Fibroblast of pulmonary artery (primary cell): ENCODE results near the gene GPATCH8.

Experiments
- DNase-seq: peaks from one replicate; pipeline ENCODE4 v3.0.0-alpha.2; 2010; ENCODE audit warnings: low read depth
- H3K4me3 ChIP-seq: replicated peaks from 2 replicates; pipeline ENCODE4 v1.5.1; 2011; ENCODE audit warnings: low read depth, mild to moderate bottlenecking, control low read depth, low read length, moderate library complexity
- CTCF ChIP-seq: IDR thresholded peaks from 2 replicates; pipeline ENCODE4 v1.5.1; 2011; ENCODE audit warnings: mild to moderate bottlenecking, control low read depth, low read length, inconsistent platforms; ENCODE audit errors: missing control alignments

GPATCH8 gene

GRCh38 chr17:44408786-44409185 is 94.4 kb downstream of the GPATCH8 start:
- TF ChIP-seq CTCF, result no peak
- H3K4me3 ChIP-seq, result no peak overlapping the region
- DNase-seq, result no peak

DNA sequence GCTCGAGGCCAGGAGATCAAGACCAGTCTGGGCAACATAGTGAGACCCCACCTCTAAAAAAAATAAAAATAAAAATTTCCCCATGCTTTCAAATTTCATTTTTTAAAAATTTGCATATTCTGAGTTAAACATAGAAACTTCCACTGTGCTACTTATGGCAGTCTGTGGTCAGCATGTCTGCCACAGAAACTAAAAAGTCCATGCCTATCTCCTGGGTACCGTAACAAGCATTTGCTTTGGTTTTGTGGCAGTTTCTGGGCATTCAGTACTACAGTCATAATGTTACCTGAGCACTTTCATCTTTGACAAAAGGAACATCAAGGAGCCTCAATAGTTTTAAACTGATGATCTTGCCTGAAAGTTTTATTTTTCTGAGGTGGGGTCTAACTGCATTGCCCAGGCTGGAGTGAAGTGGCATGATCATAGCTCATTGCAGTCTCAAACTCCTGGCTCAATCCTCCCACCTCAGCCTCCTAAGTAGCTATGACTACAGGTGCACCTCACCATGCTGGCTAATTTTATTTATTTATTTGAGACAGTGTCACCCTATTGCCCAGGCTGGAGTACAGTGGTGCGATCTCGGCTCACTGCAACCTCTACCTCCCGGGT is 100.5 kb downstream of the GPATCH8 start:
- no peak for TF ChIP-seq CTCF
- no peak for DNase-seq
- H3K4me3 ChIP-seq, result no peak overlapping the region

GRCh38 chr17:44400226-44400847 is 102.9 kb downstream of the GPATCH8 start:
- DNase-seq, result peak; percentile 45
- peak; percentile 55 for TF ChIP-seq CTCF

GRCh38 chr17:44398692-44399691 is 104.2 kb downstream of the GPATCH8 start:
- no peak for TF ChIP-seq CTCF
- DNase-seq, result no peak
- H3K4me3 ChIP-seq, result no peak overlapping the region

More at GRCh38 chr17:44400226-44400847, 102.9 kb downstream of the GPATCH8 start:
- H3K4me3 ChIP-seq, result no peak overlapping the region

DNA sequence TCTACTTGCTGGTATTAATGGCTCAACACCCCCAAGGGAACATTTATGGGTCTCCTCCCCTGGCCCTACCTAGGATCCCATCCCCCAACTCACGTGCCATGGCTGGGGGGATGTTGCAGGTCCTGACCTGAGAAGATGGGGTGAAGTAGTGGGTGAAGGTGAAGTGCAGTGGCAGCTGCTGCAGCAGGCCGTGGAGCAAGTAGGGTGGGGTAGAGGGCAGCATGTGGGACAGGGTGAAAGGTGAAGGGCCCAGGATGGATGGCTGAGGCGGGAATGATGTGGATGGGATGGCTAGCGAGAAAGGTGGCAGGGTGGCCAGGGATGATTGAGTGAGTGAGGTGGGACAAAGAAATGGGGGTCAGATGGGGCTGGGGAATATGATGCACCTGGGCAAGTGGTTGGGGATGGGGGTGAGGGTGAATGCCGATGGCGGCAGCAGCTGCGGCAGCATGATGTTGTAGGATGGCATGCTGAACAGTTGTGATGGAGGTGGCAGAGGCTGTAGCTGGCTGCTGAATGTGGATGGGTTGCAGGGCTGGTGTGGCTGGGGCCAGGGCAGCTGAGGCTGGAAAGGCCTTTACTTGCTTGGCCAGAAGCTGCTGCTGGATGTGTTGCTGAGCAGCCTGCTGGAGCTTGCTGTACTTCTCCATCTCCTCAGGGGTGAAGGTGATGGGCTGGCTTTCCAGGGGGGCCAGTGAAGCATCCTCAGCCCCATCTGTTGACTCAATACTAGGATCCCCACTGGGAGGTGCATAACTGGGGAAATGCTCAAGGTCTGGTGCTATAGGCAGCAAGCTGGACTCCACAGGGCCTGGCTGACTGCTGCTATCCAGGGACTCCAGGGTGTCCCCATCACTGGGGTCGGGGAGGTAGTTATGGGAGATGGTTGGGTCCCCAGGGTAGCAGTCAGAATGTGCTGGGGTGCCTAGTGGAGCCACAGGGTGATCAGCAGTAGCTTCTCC is 105.4 kb downstream of the GPATCH8 start:
- no peak overlapping the region for H3K4me3 ChIP-seq
- no peak for TF ChIP-seq CTCF
- no peak for DNase-seq

DNA sequence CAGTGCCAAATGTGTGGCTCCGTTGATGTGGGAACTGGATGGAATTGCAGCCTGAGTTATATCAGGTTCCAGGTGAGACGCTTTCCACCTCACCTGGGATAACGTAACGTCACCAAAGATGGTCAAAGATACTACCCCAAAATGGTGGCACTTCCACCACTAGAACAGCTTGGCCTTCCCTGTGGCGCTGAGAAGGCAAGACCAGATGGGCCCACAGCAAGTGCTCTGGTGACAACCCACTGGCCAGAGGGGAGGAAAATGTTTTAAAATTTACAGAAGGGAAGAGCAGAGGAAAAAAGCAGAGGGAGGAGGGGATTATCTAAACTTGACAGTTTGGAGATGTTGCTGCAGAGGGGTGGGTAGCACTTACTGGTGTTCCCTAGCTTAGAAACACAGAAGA is 106.3 kb downstream of the GPATCH8 start:
- H3K4me3 ChIP-seq, result no peak overlapping the region
- no peak for DNase-seq
- no peak for TF ChIP-seq CTCF
